Naive thymus-derived CD4-positive, alpha-beta T cell (primary cell): Measurements from ENCODE around the gene USPL1. TPM values are rescaled to one million over a fixed set of nuclear protein-coding genes. Genes with fewer than 3 reads are reported as not detected.

ENCODE experiments used
- ATAC-seq: fragments of 150-1000 bp; cut with Tn5 transposase; 2 replicates; pipeline ENCODE4 v1.10.0; 2021; ENCODE audit warnings: mild to moderate bottlenecking, moderate library complexity
- CTCF ChIA-PET: fragments of 350-600 bp; sonication (Branson Sonifier 250); formaldehyde crosslinking; loops from one replicate; lab custom pipeline; 2021; ENCODE audit warnings: antibody characterized with exemption; lab: Charles Lee
- POLR2A ChIA-PET: fragments of 350-600 bp; sonication (Branson Sonifier 250); formaldehyde crosslinking; loops from one replicate; lab custom pipeline; 2021; ENCODE audit warnings: antibody characterized with exemption, inconsistent platforms; lab: Charles Lee
- DNase-seq, 9 donors: peaks; one replicate each; pipeline versions ENCODE4 v3.0.0 to v3.0.0-alpha.2; 2020 to 2022; ENCODE audit warnings: mixed read lengths in 1 of 9
- H3K27ac ChIP-seq: one replicate; pipeline ENCODE4 v1.7.0; 2013; ENCODE audit warnings: mild to moderate bottlenecking, low read depth, low read length, moderate library complexity
- H3K27me3 ChIP-seq, 2 donors: one replicate each; pipeline ENCODE4 v1.7.0; 2013; ENCODE audit warnings: low read length in 2 of 2, mild to moderate bottlenecking in 2 of 2, moderate library complexity in 2 of 2; ENCODE audit not compliant: control insufficient read depth in 2 of 2, insufficient read depth in 2 of 2
- H3K36me3 ChIP-seq, 3 experiments: 1 replicate in 2 of 3; 2 replicates in 1 of 3; pipeline ENCODE4 v1.7.0; 2013; ENCODE audit warnings: low read length in 3 of 3, mild to moderate bottlenecking in 3 of 3, moderate library complexity in 1 of 3; ENCODE audit not compliant: insufficient read depth in 3 of 3, control insufficient read depth in 2 of 3
- H3K4me1 ChIP-seq, 2 donors: one replicate each; pipeline ENCODE4 v1.7.0; 2013; ENCODE audit warnings: low read length in 2 of 2, mild to moderate bottlenecking in 2 of 2, moderate library complexity in 1 of 2; ENCODE audit not compliant: control insufficient read depth in 2 of 2, insufficient read depth in 2 of 2
- H3K4me3 ChIP-seq: 2 replicates; pipeline ENCODE4 v1.7.0; 2013; ENCODE audit warnings: mild to moderate bottlenecking, low read length
- H3K9me3 ChIP-seq, 3 experiments: 1 replicate in 2 of 3; 2 replicates in 1 of 3; pipeline ENCODE4 v1.7.0; 2013; ENCODE audit warnings: low read length in 3 of 3; ENCODE audit not compliant: control insufficient read depth in 2 of 3
- H3K27ac Mint-ChIP-seq, 9 donors: one replicate each; pipeline ENCODE4 v1.8.0; 2020 to 2022; ENCODE audit warnings: mixed read lengths in 9 of 9, mild to moderate bottlenecking in 8 of 9, moderate library complexity in 5 of 9, inconsistent platforms in 2 of 9
- H3K27me3 Mint-ChIP-seq, 5 donors: one replicate each; pipeline ENCODE4 v1.8.0; 2021 to 2022; ENCODE audit warnings: mixed read lengths in 5 of 5, mild to moderate bottlenecking in 1 of 5
- H3K36me3 Mint-ChIP-seq, 5 donors: one replicate each; pipeline ENCODE4 v1.8.0; 2020 to 2022; ENCODE audit warnings: mixed read lengths in 5 of 5, mild to moderate bottlenecking in 3 of 5, inconsistent platforms in 1 of 5
- H3K4me1 Mint-ChIP-seq, 7 donors: one replicate each; pipeline ENCODE4 v1.8.0; 2020 to 2022; ENCODE audit warnings: mixed read lengths in 7 of 7, mild to moderate bottlenecking in 3 of 7, inconsistent platforms in 1 of 7
- H3K4me3 Mint-ChIP-seq, 10 donors: one replicate each; pipeline ENCODE4 v1.8.0; 2020 to 2022; ENCODE audit warnings: mild to moderate bottlenecking in 10 of 10, mixed read lengths in 10 of 10, moderate library complexity in 6 of 10, inconsistent platforms in 2 of 10
- H3K9me3 Mint-ChIP-seq, 11 donors: one replicate each; pipeline ENCODE4 v1.8.0; 2020 to 2022; ENCODE audit warnings: mixed read lengths in 11 of 11, mild to moderate bottlenecking in 4 of 11, inconsistent platforms in 1 of 11, moderate library complexity in 1 of 11
- intact Hi-C, 2 donors: fragments of 100-400 bp; cut with micrococcal nuclease; formaldehyde crosslinking; loops; one replicate each; pipeline ENCODE4 v1.15.1; 2023
- polyA plus RNA-seq, 2 donors: library from polyadenylated mRNA; unstranded; fragments of 300-500 nt; fragmentation: Illumina TruSeq; gene quantifications; one replicate each; pipeline ENCODE4 v1.2.3, GENCODE V29; 2021
- total RNA-seq, 6 experiments: library from RNA in 5 of 6; stranded (reverse) in 5 of 6; gene quantifications; 1 replicate in 5 of 6; 2 replicates in 1 of 6; pipeline ENCODE4 v1.2.3 and lab custom pipeline; 2021 to 2026

USPL1 gene
- total and polyA plus RNA-seq, 7 experiments from 2014 or later, result 17.4 to 34.7 (median 26.6) TPM

DNA sequence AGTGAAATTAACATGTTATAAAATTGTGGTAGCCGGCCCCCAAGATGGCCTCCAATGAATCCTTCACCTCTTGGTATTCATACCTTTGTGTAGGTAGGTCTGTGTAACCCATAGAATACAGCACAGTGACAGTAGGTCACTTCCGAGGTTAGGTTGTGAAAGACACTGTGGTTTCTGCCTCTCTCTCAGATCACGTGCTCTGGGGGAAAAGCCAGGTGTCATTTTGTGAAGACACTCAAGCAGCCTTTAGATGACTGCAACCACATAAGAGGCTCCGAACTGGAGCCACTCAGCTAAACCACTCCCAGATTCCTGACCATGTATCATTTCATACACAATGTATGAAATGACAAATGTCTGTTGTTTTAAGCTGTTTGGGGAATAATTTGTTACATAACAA is 9.8 kb upstream of the USPL1 start:
- Mint-ChIP-seq H3K36me3 (peaks cover 0 to 11% (median 4%) of the 10 kb centered on the region in 5 donors), H3K27me3 (peaks cover 0 to 6% (median 0%) of the 10 kb centered on the region in 5 donors), H3K4me1 (peaks cover 9 to 56% (median 36%) of the 10 kb centered on the region in 7 donors), H3K27ac (peak overlapping the region in 7 of 9 donors; percentile 75 to 92 (median 87)), H3K9me3 (peaks cover 0 to 3% (median 0%) of the 10 kb centered on the region in 11 donors), H3K4me3 (peak overlapping the region in 6 of 10 donors; percentile 11 to 55 (median 39))
- intact Hi-C loops, result loop anchor here (1.0 kb wide), 1 partner anchor 9 kb away; the partner anchor contains the start of gene USPL1 (in 2 of the 2)
- peak; percentile 11 to 78 (median 70) for DNase-seq
- ChIA-PET POLR2A (interaction anchor here (0.7 to 4.1 kb wide), 4 partner anchors 9 to 758 kb away, joined by 3 to 61 read pairs (median 4); partner anchors contain the start of genes UBL3 and USPL1), CTCF (interaction anchor here (1.4 kb wide), 1 partner anchor 8 kb away, joined by 3 read pairs; no protein-coding TSS in a partner anchor)
- no peaks in the 10 kb centered on the region for H3K27me3 ChIP-seq
- H3K4me1 ChIP-seq, result peaks cover 15 to 16% of the 10 kb centered on the region in 2 donors
- no peak overlapping the region for H3K4me3 ChIP-seq
- ATAC-seq, result peak; percentile 98
- no peaks in the 10 kb centered on the region for H3K36me3 ChIP-seq
- H3K9me3 ChIP-seq, result no peaks in the 10 kb centered on the region
- peak overlapping the region; percentile 24 for H3K27ac ChIP-seq

DNA sequence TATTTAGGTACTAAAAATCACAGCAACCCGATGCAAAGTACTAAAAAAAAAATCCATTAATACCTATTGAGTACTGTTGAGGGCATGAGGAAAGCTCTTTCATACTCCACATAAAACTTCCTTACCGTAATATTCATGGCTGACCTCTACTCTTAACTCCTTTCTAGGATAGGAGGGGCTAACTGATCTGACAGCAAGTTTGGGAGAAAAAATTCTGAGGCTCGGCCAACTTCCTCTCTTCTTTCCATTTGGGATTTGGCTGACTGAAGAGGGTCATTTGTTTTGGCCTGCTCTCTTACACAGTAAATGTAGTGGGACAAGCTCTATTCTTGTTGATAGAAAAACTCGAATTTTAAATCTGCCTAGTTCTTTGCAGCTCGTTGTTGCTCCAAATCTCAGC is 9.4 kb upstream of the USPL1 start:
- ChIA-PET CTCF (no interaction called here), POLR2A (interaction anchor here (0.7 to 4.1 kb wide), 5 partner anchors 9 to 758 kb away, joined by 3 to 61 read pairs (median 4); partner anchors contain the start of genes UBL3 and USPL1)
- H3K27me3 Mint-ChIP-seq, result peaks cover 0 to 4% (median 0%) of the 10 kb centered on the region in 5 donors
- peak overlapping the region; percentile 15 to 92 (median 86) for H3K27ac Mint-ChIP-seq
- peaks cover 15 to 16% of the 10 kb centered on the region in 2 donors for H3K4me1 ChIP-seq
- DNase-seq, result no peak
- peak overlapping the region in 5 of 10 donors; percentile 26 to 55 (median 45) for H3K4me3 Mint-ChIP-seq
- H3K4me1 Mint-ChIP-seq, result peaks cover 10 to 57% (median 38%) of the 10 kb centered on the region in 7 donors
- H3K9me3 Mint-ChIP-seq, result peaks cover 0 to 3% (median 0%) of the 10 kb centered on the region in 11 donors
- intact Hi-C loops, result loop anchor here (1.0 kb wide), 1 partner anchor 9 kb away; the partner anchor contains the start of gene USPL1 (in 2 of the 2)
- H3K4me3 ChIP-seq, result no peak overlapping the region
- ATAC-seq, result no peak
- peak overlapping the region; percentile 24 for H3K27ac ChIP-seq
- H3K36me3 ChIP-seq, result no peaks in the 10 kb centered on the region
- H3K36me3 Mint-ChIP-seq, result peaks cover 0 to 11% (median 4%) of the 10 kb centered on the region in 5 donors
- no peaks in the 10 kb centered on the region for H3K27me3 ChIP-seq
- no peaks in the 10 kb centered on the region for H3K9me3 ChIP-seq

DNA sequence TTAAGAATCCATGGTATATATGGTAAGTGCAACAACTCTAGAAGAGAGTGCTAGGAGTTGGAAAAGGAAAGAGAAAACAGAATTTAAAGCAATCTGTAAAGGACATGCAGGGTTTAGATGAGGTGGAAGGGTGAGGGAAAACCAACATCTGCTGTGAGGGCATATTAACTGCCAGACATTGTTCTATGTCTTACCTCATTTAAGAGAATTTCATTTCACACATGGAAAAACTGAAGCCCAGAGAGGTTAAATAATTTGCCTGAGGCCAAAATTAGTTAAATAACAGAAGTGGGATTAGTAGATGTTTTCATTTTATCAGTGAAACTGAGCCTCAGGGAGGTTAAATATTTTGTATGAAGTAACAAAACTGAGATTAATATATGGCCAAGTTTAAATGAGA is 7.4 kb upstream of the USPL1 start:
- H3K4me3 Mint-ChIP-seq, result no peak overlapping the region
- H3K4me3 ChIP-seq, result no peak overlapping the region
- H3K36me3 Mint-ChIP-seq, result peaks cover 3 to 15% (median 7%) of the 10 kb centered on the region in 5 donors
- no peaks in the 10 kb centered on the region for H3K9me3 ChIP-seq
- no peaks in the 10 kb centered on the region for H3K36me3 ChIP-seq
- intact Hi-C loops, result loop anchor here in 1 of 2 donors (10.0 kb wide), 1 partner anchor 434 kb away; no protein-coding TSS in a partner anchor
- no peaks in the 10 kb centered on the region for H3K9me3 Mint-ChIP-seq
- peak overlapping the region in 3 of 9 donors; percentile 52 to 68 (median 61) for H3K27ac Mint-ChIP-seq
- peaks cover 0 to 1% (median 0%) of the 10 kb centered on the region in 5 donors for H3K27me3 Mint-ChIP-seq
- H3K27me3 ChIP-seq, result no peaks in the 10 kb centered on the region
- DNase-seq (no peak), ATAC-seq (no peak)
- H3K4me1 Mint-ChIP-seq, result peaks cover 12 to 75% (median 55%) of the 10 kb centered on the region in 7 donors
- ChIA-PET POLR2A (interaction anchor here (0.7 to 1.1 kb wide), 3 partner anchors 8 to 164 kb away, joined by 3 to 5 read pairs (median 3); no protein-coding TSS in a partner anchor), CTCF (no interaction called here)
- H3K4me1 ChIP-seq, result peaks cover 15 to 16% of the 10 kb centered on the region in 2 donors
- no peak overlapping the region for H3K27ac ChIP-seq

DNA sequence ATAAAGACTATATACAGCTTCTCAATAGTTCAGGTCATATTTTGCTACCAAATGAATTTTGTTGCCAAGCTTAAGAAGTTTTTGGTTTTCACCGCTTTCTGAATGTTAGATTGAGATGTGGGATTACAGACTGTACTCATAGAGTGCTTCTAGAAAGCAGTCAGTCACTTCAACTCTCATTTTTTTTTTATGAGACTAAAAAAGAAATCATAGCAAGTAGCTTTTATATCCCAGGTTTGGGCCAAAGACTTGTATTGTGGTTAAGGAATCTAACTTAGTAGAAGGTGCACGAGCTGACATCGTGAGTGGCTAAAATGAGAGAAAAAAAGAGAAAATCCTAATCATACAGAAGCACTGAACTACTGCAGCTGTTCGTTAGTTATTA is 2.2 kb upstream of the USPL1 start:
- Mint-ChIP-seq H3K36me3 (peaks cover 3 to 5% (median 4%) of the 10 kb centered on the region in 5 donors), H3K4me1 (peaks cover 16 to 49% (median 35%) of the 10 kb centered on the region in 7 donors), H3K9me3 (no peaks in the 10 kb centered on the region), H3K27ac (no peak overlapping the region), H3K27me3 (no peaks in the 10 kb centered on the region), H3K4me3 (no peak overlapping the region)
- Histone ChIP-seq H3K36me3 (peaks cover 0 to 8% (median 0%) of the 10 kb centered on the region in 3 experiments), H3K4me3 (peak overlapping the region; percentile 84), H3K4me1 (peaks cover 11 to 13% of the 10 kb centered on the region in 2 donors), H3K27ac (peak overlapping the region; percentile 97), H3K9me3 (no peaks in the 10 kb centered on the region), H3K27me3 (no peaks in the 10 kb centered on the region)
- POLR2A ChIA-PET, result interaction anchor here (0.6 to 4.1 kb wide), 19 partner anchors 8 to 765 kb away, joined by 3 to 66 read pairs (median 7); partner anchors contain the start of genes ALOX5AP, HMGB1 and UBL3
- DNase-seq (peak in 1 of 9 donors; percentile 7), ATAC-seq (no peak)
- intact Hi-C loops, result loop anchor here in 1 of 2 donors (5.0 to 10.0 kb wide), 3 partner anchors 429 to 1958 kb away; partner anchors contain the start of gene POMP
- CTCF ChIA-PET, result interaction anchor here (0.6 to 2.4 kb wide), 5 partner anchors 8 to 845 kb away, joined by 3 to 6 read pairs (median 3); no protein-coding TSS in a partner anchor

DNA sequence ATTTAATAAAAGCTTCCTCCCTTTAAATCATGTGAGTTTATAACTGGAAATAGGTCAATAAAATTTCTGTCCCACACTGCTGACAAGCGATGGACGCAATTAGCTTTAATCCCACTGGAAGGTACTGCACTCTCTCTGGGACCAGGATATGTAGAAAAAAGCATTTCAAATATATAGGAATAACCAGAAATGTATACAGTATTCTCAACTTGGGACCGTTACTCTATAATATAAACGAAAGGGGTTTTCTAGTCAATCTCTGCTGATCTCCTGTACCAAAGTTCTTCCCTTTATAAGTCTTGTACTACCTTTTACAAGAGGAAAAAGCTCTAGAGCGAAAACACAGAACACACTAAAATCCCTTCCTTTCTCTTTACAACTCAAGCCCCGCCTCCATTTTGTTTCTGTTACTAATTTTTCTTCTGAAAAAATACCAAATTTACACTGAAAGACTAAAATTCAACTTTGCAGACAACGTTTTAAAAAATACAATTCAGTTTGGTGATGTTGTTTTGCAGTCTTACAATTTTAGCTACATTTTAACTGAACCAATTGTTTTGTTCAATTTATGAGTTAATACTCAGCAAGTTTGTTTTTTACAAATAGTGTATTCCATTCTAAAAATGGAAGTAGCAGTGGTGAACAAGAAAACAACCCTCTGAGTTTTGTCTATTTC is 1.7 kb upstream of the USPL1 start:
- Mint-ChIP-seq H3K36me3 (peaks cover 3 to 6% (median 5%) of the 10 kb centered on the region in 5 donors), H3K4me3 (no peak overlapping the region), H3K27me3 (no peaks in the 10 kb centered on the region), H3K4me1 (peaks cover 16 to 53% (median 34%) of the 10 kb centered on the region in 7 donors), H3K27ac (no peak overlapping the region), H3K9me3 (no peaks in the 10 kb centered on the region)
- Histone ChIP-seq H3K27ac (peak overlapping the region; percentile 97), H3K27me3 (no peaks in the 10 kb centered on the region), H3K36me3 (peaks cover 0 to 8% (median 0%) of the 10 kb centered on the region in 3 experiments), H3K4me3 (peak overlapping the region; percentile 84), H3K4me1 (peaks cover 11 to 13% of the 10 kb centered on the region in 2 donors), H3K9me3 (no peaks in the 10 kb centered on the region)
- intact Hi-C loops, result loop anchor here (2.0 to 10.0 kb wide), 8 partner anchors 43 to 1959 kb away; partner anchors contain the start of genes KATNAL1 (in 1 of the 2) and POMP (in 1 of the 2)
- ATAC-seq (no peak), DNase-seq (peak in 7 of 9 donors; percentile 17 to 59 (median 35))
- CTCF ChIA-PET, result interaction anchor here (0.6 to 2.4 kb wide), 6 partner anchors 9 to 845 kb away, joined by 3 to 6 read pairs (median 4); no protein-coding TSS in a partner anchor
- POLR2A ChIA-PET, result interaction anchor here (0.7 to 4.1 kb wide), 25 partner anchors 9 to 766 kb away, joined by 3 to 66 read pairs (median 6); partner anchors contain the start of genes ALOX5AP, HMGB1, HSPH1 and UBL3
